ENCODE data around the gene CFAP46. TPM values are rescaled to one million over a fixed set of nuclear protein-coding genes. Genes with fewer than 3 reads are reported as not detected.
A peak's percentile ranks its signal among the peaks of the same experiment; 100 is the strongest.

The CFAP46 gene
- total and polyA plus RNA-seq, 3 experiments from 2014 or later, result 0.09 TPM; not detected in 2

DNA sequence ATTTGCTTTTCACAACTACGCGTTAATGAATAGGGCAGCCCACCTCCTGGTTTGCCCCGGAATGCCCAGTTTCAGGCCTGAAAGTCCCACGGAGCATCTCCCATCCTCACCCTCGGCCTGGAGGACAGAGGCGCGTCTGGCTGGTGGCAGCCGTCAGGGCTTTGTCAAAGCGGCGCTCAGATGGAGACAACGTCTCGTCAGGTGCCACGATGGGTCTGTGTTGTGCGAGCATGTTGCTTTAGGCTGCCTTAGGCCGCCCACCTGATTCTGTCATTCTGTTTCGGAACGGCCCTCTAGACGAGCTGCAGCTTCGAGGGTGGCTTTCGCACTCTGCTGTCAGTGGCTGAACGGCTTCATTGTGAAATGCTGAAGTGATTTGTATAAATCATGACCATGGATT lies 39.4 kb upstream of the CFAP46 start:
- Mint-ChIP-seq H3K36me3 (no peaks in the 10 kb centered on the region), H3K4me1 (no peaks in the 10 kb centered on the region), H3K27ac (peak overlapping the region in 1 of 8 donors; percentile 48), H3K4me3 (no peak overlapping the region), H3K9me3 (no peaks in the 10 kb centered on the region), H3K27me3 (no peaks in the 10 kb centered on the region)
- H3K27me3 ChIP-seq (ENCODE audit: insufficient read depth, low read length, poor library complexity, severe bottlenecking), result no peaks in the 10 kb centered on the region
- no peak overlapping the region for H3K4me3 ChIP-seq (ENCODE audit: low read length)
- DNase-seq, result no peak
- CTCF ChIA-PET, result no interaction called here
- POLR2A ChIA-PET, result no interaction called here
- no peaks in the 10 kb centered on the region for H3K36me3 ChIP-seq (ENCODE audit: insufficient read depth, low read length)
- H3K9me3 ChIP-seq (ENCODE audit: low read length), result no peaks in the 10 kb centered on the region
- no peaks in the 10 kb centered on the region for H3K4me1 ChIP-seq (ENCODE audit: insufficient read depth, low read length)
- H3K27ac ChIP-seq (ENCODE audit: low read depth, low read length), result no peak overlapping the region

DNA sequence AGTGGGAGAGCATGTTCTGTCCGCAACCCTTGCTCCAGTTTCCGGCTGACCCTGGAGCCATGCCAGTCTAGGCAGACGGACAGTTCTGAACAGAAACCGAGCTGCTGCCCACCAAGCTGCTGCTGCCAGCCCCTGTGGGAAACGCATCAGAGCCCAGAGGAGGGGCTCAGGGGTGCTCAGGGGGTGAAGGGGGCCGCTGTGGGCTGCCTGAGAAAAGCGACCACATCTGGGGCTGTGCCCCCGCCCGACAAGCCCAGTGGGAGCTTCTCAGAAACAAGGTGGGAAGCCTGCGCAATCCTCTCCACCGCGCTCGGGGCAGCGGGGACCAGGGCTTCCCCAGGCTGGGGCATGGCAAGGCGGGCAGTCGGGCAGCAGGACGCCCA lies 38.8 kb upstream of the CFAP46 start:
- Mint-ChIP-seq H3K36me3 (no peaks in the 10 kb centered on the region), H3K4me3 (no peak overlapping the region), H3K27me3 (peaks cover 0 to 3% of the 10 kb centered on the region in 2 donors), H3K9me3 (no peaks in the 10 kb centered on the region), H3K27ac (no peak overlapping the region), H3K4me1 (no peaks in the 10 kb centered on the region)
- DNase-seq, result peak in 1 of 5 donors; percentile 22
- Histone ChIP-seq H3K4me3 (ENCODE audit: low read length) (no peak overlapping the region), H3K27ac (ENCODE audit: low read depth, low read length) (no peak overlapping the region), H3K9me3 (ENCODE audit: low read length) (no peaks in the 10 kb centered on the region), H3K36me3 (ENCODE audit: insufficient read depth, low read length) (no peaks in the 10 kb centered on the region), H3K4me1 (ENCODE audit: insufficient read depth, low read length) (no peaks in the 10 kb centered on the region), H3K27me3 (ENCODE audit: insufficient read depth, low read length, poor library complexity, severe bottlenecking) (no peaks in the 10 kb centered on the region)
- ChIA-PET CTCF (no interaction called here), POLR2A (no interaction called here)

DNA sequence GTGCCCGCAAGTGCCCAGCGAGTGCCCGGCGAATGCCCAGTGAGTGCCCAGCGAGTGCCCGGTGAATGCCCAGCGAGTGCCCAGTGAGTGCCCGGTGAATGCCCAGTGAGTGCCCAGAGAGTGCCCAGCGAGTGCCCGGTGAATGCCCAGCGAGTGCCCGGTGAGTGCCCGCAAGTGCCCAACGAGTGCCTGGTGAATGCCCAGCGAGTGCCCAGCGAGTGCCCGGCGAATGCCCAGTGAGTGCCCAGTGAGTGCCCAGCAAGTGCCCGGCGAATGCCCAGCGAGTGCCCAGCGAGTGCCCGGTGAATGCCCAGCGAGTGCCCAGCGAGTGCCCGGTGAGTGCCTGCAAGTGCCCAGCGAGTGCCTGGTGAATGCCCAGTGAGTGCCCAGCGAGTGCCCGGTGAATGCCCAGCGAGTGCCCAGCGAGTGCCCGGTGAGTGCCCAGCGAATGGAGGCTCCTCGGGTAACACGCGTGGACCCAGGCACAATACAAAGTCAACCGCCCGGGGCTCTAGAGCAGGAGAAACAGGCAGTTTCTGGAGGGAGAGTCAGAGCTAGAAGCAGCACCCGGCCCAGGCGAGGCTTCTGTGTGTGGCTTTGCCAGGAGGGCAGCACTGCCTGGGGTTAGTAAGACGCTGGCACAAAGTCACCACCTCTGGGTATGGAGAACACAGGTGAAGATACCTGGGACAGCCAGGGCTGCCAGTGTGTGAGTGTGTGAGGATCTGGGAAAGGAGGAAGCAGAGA lies 38.2 kb upstream of the CFAP46 start:
- peak in 1 of 5 donors; percentile 28 for DNase-seq
- H3K4me3 Mint-ChIP-seq, result no peak overlapping the region
- no peak overlapping the region for H3K27ac Mint-ChIP-seq
- Histone ChIP-seq H3K27me3 (ENCODE audit: insufficient read depth, low read length, poor library complexity, severe bottlenecking) (no peaks in the 10 kb centered on the region), H3K9me3 (ENCODE audit: low read length) (no peaks in the 10 kb centered on the region), H3K4me1 (ENCODE audit: insufficient read depth, low read length) (no peaks in the 10 kb centered on the region), H3K36me3 (ENCODE audit: insufficient read depth, low read length) (no peaks in the 10 kb centered on the region), H3K4me3 (ENCODE audit: low read length) (no peak overlapping the region), H3K27ac (ENCODE audit: low read depth, low read length) (no peak overlapping the region)
- ChIA-PET CTCF (no interaction called here), POLR2A (no interaction called here)
- H3K36me3 Mint-ChIP-seq, result no peaks in the 10 kb centered on the region
- no peaks in the 10 kb centered on the region for H3K4me1 Mint-ChIP-seq
- peaks cover 0 to 7% of the 10 kb centered on the region in 2 donors for H3K27me3 Mint-ChIP-seq
- peaks cover 0 to 1% (median 0%) of the 10 kb centered on the region in 5 donors for H3K9me3 Mint-ChIP-seq

DNA sequence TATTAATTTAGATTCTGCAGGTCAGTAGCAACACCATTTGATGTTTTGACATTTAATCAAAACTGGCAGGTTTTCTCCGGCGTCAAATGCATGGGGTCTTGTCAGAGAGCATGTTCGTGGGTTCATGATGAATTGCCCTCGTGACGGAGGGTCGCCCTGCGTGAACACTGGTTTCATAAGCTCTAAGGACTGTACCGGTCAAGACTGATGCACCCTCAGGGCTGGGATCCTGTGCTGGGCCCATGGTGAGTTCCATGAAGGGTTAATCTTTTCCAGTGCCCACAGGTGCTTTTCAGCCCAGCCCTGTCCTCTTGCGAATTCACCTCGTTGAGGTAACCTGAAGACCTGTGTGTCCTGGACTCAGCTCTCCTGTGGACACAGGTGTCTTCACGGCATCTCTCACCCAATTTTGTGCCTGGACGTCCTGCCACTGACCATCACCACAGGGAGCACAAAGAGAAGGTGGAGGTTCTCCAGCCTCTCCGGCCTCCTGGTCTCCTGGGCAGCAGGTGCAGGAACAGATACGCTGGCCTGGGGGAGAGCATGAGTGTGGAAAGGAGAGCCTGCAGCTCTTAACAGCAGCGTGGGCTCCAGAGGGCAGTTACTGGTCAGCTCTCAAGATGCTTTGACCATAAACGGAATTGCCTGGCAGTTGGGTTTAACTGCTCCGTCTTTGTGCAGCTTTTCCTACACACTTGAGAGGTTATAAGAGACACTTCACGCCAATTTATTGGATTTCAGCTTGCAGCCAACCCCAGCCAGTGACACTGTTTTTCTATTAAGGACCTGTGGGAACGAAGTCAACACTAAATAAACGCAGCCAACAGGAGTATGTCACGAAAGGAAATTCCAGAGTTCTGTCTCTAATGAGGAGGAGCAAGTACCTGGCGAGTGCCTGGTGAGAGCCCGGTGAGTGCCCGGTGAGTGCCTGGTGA lies 37.4 kb upstream of the CFAP46 start:
- Mint-ChIP-seq H3K9me3 (peaks cover 0 to 1% (median 0%) of the 10 kb centered on the region in 5 donors), H3K27ac (peak overlapping the region in 1 of 8 donors; percentile 69), H3K4me1 (no peaks in the 10 kb centered on the region), H3K36me3 (no peaks in the 10 kb centered on the region), H3K27me3 (peaks cover 0 to 12% of the 10 kb centered on the region in 2 donors), H3K4me3 (no peak overlapping the region)
- Histone ChIP-seq H3K27me3 (ENCODE audit: insufficient read depth, low read length, poor library complexity, severe bottlenecking) (no peaks in the 10 kb centered on the region), H3K4me1 (ENCODE audit: insufficient read depth, low read length) (no peaks in the 10 kb centered on the region), H3K36me3 (ENCODE audit: insufficient read depth, low read length) (no peaks in the 10 kb centered on the region), H3K4me3 (ENCODE audit: low read length) (no peak overlapping the region), H3K9me3 (ENCODE audit: low read length) (no peaks in the 10 kb centered on the region), H3K27ac (ENCODE audit: low read depth, low read length) (no peak overlapping the region)
- POLR2A ChIA-PET, result no interaction called here
- CTCF ChIA-PET, result no interaction called here
- peak in 1 of 5 donors; percentile 23 for DNase-seq

DNA sequence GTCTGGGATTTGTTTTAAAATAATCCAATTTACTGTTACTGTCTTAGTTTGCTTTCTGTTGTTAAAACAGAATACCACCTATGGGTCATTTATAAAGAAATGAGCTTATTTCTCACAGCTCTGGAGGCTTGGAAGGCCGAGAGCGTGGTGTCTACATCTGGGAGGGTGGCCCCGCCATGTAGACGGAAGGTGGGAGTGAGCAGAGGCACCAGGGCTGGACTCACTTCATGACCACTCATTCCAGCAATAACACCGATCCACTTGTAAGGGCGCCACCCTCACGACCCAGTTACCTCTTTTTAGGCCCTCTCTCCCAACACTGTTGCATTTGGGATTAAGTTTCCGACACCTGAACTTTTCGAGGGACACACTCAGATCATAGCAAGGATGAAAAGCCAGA lies 36.2 kb upstream of the CFAP46 start:
- H3K27ac ChIP-seq (ENCODE audit: low read depth, low read length), result no peak overlapping the region

DNA sequence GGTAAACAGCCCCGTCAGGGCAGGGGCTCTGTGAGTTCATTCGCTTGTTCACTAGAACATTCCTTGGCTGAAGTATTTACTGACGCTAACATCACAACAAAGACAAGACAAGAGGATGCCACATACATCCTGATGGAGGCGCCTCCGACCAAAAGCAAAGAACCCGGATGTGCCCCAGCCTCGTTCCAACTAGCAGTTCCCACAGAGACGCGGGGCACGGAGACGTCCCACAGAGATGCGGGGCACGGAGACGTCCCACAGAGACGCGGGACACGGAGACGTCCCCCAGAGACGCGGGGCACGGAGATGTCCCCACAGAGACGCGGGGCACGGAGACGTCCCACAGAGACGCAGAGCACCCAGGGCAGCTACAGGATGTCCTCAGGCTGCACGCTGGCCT lies 35.4 kb upstream of the CFAP46 start:
- ChIA-PET POLR2A (no interaction called here), CTCF (no interaction called here)
- Histone ChIP-seq H3K36me3 (ENCODE audit: insufficient read depth, low read length) (no peaks in the 10 kb centered on the region), H3K27me3 (ENCODE audit: insufficient read depth, low read length, poor library complexity, severe bottlenecking) (no peaks in the 10 kb centered on the region), H3K4me1 (ENCODE audit: insufficient read depth, low read length) (no peaks in the 10 kb centered on the region), H3K9me3 (ENCODE audit: low read length) (no peaks in the 10 kb centered on the region), H3K27ac (ENCODE audit: low read depth, low read length) (no peak overlapping the region), H3K4me3 (ENCODE audit: low read length) (no peak overlapping the region)
- peaks cover 0 to 15% of the 10 kb centered on the region in 2 donors for H3K27me3 Mint-ChIP-seq
- peaks cover 0 to 1% (median 0%) of the 10 kb centered on the region in 5 donors for H3K9me3 Mint-ChIP-seq
- H3K4me3 Mint-ChIP-seq, result no peak overlapping the region
- peak in 1 of 5 donors; percentile 38 for DNase-seq
- H3K27ac Mint-ChIP-seq, result peak overlapping the region in 1 of 8 donors; percentile 64
- H3K4me1 Mint-ChIP-seq, result no peaks in the 10 kb centered on the region
- H3K36me3 Mint-ChIP-seq, result no peaks in the 10 kb centered on the region

More for the DNA sequence above, 36.2 kb upstream of the CFAP46 start:
- H3K4me1 Mint-ChIP-seq, result no peaks in the 10 kb centered on the region
- H3K9me3 ChIP-seq (ENCODE audit: low read length), result no peaks in the 10 kb centered on the region
- H3K4me3 Mint-ChIP-seq, result no peak overlapping the region
- H3K4me1 ChIP-seq (ENCODE audit: insufficient read depth, low read length), result no peaks in the 10 kb centered on the region
- no peaks in the 10 kb centered on the region for H3K36me3 ChIP-seq (ENCODE audit: insufficient read depth, low read length)
- ChIA-PET CTCF (no interaction called here), POLR2A (no interaction called here)
- peaks cover 0 to 1% (median 0%) of the 10 kb centered on the region in 5 donors for H3K9me3 Mint-ChIP-seq
- no peaks in the 10 kb centered on the region for H3K36me3 Mint-ChIP-seq
- H3K27me3 ChIP-seq (ENCODE audit: insufficient read depth, low read length, poor library complexity, severe bottlenecking), result no peaks in the 10 kb centered on the region
- DNase-seq, result no peak
- no peak overlapping the region for H3K4me3 ChIP-seq (ENCODE audit: low read length)
- peaks cover 0 to 12% of the 10 kb centered on the region in 2 donors for H3K27me3 Mint-ChIP-seq
- no peak overlapping the region for H3K27ac Mint-ChIP-seq

DNA sequence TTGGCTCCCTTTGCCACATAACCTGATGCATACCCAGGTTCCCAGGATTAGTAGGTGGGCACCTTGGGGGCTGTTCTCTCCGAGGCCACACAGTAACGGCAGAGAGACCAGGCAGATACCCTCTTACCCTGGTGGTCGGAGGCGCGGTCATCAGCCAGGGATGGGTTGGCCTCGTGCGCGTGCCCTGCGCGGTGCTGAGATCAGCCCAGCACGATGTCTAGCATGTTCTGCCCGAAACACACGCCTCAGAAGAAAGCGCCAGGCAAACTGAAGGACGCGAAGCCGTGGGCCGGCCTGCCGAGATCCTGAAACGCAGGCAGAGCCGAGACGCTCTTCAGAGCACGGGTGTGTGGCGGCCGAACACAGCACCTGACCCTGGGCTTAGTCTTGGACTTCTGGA lies 34.7 kb upstream of the CFAP46 start:
- H3K36me3 ChIP-seq (ENCODE audit: insufficient read depth, low read length), result no peaks in the 10 kb centered on the region
- ChIA-PET CTCF (no interaction called here), POLR2A (no interaction called here)
- H3K4me3 ChIP-seq (ENCODE audit: low read length), result no peak overlapping the region
- no peak overlapping the region for H3K4me3 Mint-ChIP-seq
- H3K27me3 Mint-ChIP-seq, result peaks cover 0 to 21% of the 10 kb centered on the region in 2 donors
- peaks cover 0 to 1% (median 0%) of the 10 kb centered on the region in 5 donors for H3K9me3 Mint-ChIP-seq
- H3K27ac Mint-ChIP-seq, result no peak overlapping the region
- no peak overlapping the region for H3K27ac ChIP-seq (ENCODE audit: low read depth, low read length)
- no peaks in the 10 kb centered on the region for H3K9me3 ChIP-seq (ENCODE audit: low read length)
- peak in 1 of 5 donors; percentile 31 for DNase-seq
- H3K36me3 Mint-ChIP-seq, result no peaks in the 10 kb centered on the region
- H3K4me1 ChIP-seq (ENCODE audit: insufficient read depth, low read length), result no peaks in the 10 kb centered on the region
- H3K27me3 ChIP-seq (ENCODE audit: insufficient read depth, low read length, poor library complexity, severe bottlenecking), result no peaks in the 10 kb centered on the region
- no peaks in the 10 kb centered on the region for H3K4me1 Mint-ChIP-seq

All from CD8-positive, alpha-beta memory T cell (primary cell).